HEK293 (cell line): ENCODE results near the gene GNG14.
A peak's percentile ranks its signal among the peaks of the same experiment; 100 is the strongest.
"Not testable (repeated sequence)": the region's sequence is repeated elsewhere in the genome, so short reads cannot be mapped to it uniquely, and the experiment has no call there.

ENCODE experiments used
- CTCF ChIA-PET: fragments of 350-600 bp; formaldehyde crosslinking; extraction: SDS; loops from one replicate; lab custom pipeline; 2021; ENCODE audit warnings: antibody characterized with exemption; lab: Yijun Ruan, JAX
- POLR2A ChIA-PET: fragments of 300-600 bp; formaldehyde crosslinking; extraction: SDS; loops from one replicate; lab custom pipeline; 2020; ENCODE audit warnings: antibody characterized with exemption, inconsistent platforms; lab: Yijun Ruan, JAX
- H3K27ac ChIP-seq: fragments of 200-500 bp; sonication (Bioruptor generic); 2 replicates; pipeline ENCODE4 v1.5.1; 2014; ENCODE audit warnings: low read depth, low read length, control low read depth, inconsistent platforms; ENCODE audit errors: extremely low read depth
- H3K36me3 ChIP-seq, 2 experiments: fragments of 200-500 bp in 1 of 2; sonication (Bioruptor generic) in 1 of 2; 1 replicate in 1 of 2; 2 replicates in 1 of 2; pipeline ENCODE4 v1.5.1; 2014 to 2017; ENCODE audit warnings: inconsistent platforms in 2 of 2, low read length in 2 of 2; ENCODE audit not compliant: control insufficient read depth in 2 of 2, insufficient read depth in 1 of 2
- H3K4me1 ChIP-seq: fragments of 200-500 bp; sonication (Bioruptor generic); 2 replicates; pipeline ENCODE4 v1.5.1; 2014; ENCODE audit warnings: mild to moderate bottlenecking, low read length, inconsistent platforms; ENCODE audit not compliant: control insufficient read depth, insufficient read depth
- H3K4me3 ChIP-seq: 2 replicates; pipeline ENCODE4 v1.5.1; 2011; ENCODE audit warnings: low read depth, mild to moderate bottlenecking, control low read depth, low read length, moderate library complexity
- H3K9me3 ChIP-seq: fragments of 200-500 bp; sonication (Bioruptor generic); 2 replicates; pipeline ENCODE4 v1.5.1; 2014; ENCODE audit warnings: low read depth, low read length, inconsistent platforms; ENCODE audit not compliant: control insufficient read depth, insufficient read depth
- ZBTB8A ChIP-seq: fragments of 450-650 bp; formaldehyde crosslinking; IDR thresholded peaks from 2 replicates; pipeline ENCODE4 v1.5.1; 2016; ENCODE audit warnings: missing biosample characterization, missing genetic modification characterization
- ZFHX2 ChIP-seq: fragments of 450-650 bp; formaldehyde crosslinking; conservative IDR thresholded peaks from 2 replicates; pipeline ENCODE4 v1.5.1; 2016; ENCODE audit warnings: missing biosample characterization, missing genetic modification characterization
- ZNF140 ChIP-seq: fragments of 450-650 bp; formaldehyde crosslinking; IDR thresholded peaks from 2 replicates; pipeline ENCODE4 v1.5.1; 2016; ENCODE audit warnings: missing biosample characterization, missing genetic modification characterization
- ZNF202 ChIP-seq: fragments of 450-650 bp; formaldehyde crosslinking; IDR thresholded peaks from 2 replicates; pipeline ENCODE4 v1.5.1; 2016; ENCODE audit warnings: missing biosample characterization, missing genetic modification characterization, borderline replicate concordance
- ZNF292 ChIP-seq: fragments of 450-650 bp; formaldehyde crosslinking; IDR thresholded peaks from 2 replicates; pipeline ENCODE4 v1.5.1; 2016; ENCODE audit warnings: low read depth, missing biosample characterization, missing genetic modification characterization, borderline replicate concordance
- ZNF354C ChIP-seq: fragments of 450-650 bp; formaldehyde crosslinking; IDR thresholded peaks from 2 replicates; pipeline ENCODE4 v1.5.1; 2016; ENCODE audit warnings: missing biosample characterization, missing genetic modification characterization, low read depth, borderline replicate concordance
- ZNF426 ChIP-seq: fragments of 450-650 bp; formaldehyde crosslinking; IDR thresholded peaks from 2 replicates; pipeline ENCODE4 v1.5.1; 2017; ENCODE audit warnings: missing biosample characterization, missing genetic modification characterization, mild to moderate bottlenecking, inconsistent platforms, moderate library complexity
- ZNF558 ChIP-seq: fragments of 450-650 bp; formaldehyde crosslinking; IDR thresholded peaks from 2 replicates; pipeline ENCODE4 v1.5.1; 2016; ENCODE audit warnings: missing biosample characterization, missing genetic modification characterization
- ZNF561 ChIP-seq: fragments of 450-650 bp; IDR thresholded peaks from 2 replicates; pipeline ENCODE4 v1.5.1; 2018; ENCODE audit warnings: missing biosample characterization, missing genetic modification characterization, borderline replicate concordance
- ZNF629 ChIP-seq: fragments of 450-650 bp; formaldehyde crosslinking; IDR thresholded peaks from 2 replicates; pipeline ENCODE4 v1.5.1; 2017; ENCODE audit warnings: missing biosample characterization, missing genetic modification characterization
- ZNF654 ChIP-seq: fragments of 450-650 bp; formaldehyde crosslinking; IDR thresholded peaks from 2 replicates; pipeline ENCODE4 v1.5.1; 2016; ENCODE audit warnings: low read depth, missing biosample characterization, missing genetic modification characterization
- ZNF791 ChIP-seq: fragments of 450-650 bp; formaldehyde crosslinking; IDR thresholded peaks from 2 replicates; pipeline ENCODE4 v1.5.1; 2016; ENCODE audit warnings: missing biosample characterization, missing genetic modification characterization
- TF ChIP-seq, protein P1 (sequence below): fragments of 450-650 bp; IDR thresholded peaks from 2 replicates; pipeline ENCODE4 v1.5.1; 2018; ENCODE audit warnings: missing biosample characterization, missing genetic modification characterization
- TF ChIP-seq, protein P2 (sequence below): fragments of 450-650 bp; formaldehyde crosslinking; IDR thresholded peaks from 2 replicates; pipeline ENCODE4 v1.5.1; 2016; ENCODE audit warnings: missing biosample characterization, missing genetic modification characterization
- TF ChIP-seq, protein P3 (sequence below): fragments of 450-650 bp; formaldehyde crosslinking; conservative IDR thresholded peaks from 2 replicates; pipeline ENCODE4 v1.5.1; 2016; ENCODE audit warnings: low read depth, missing biosample characterization, missing genetic modification characterization
- TF ChIP-seq, protein P4 (sequence below): fragments of 450-650 bp; formaldehyde crosslinking; IDR thresholded peaks from 2 replicates; pipeline ENCODE4 v1.5.1; 2016; ENCODE audit warnings: missing biosample characterization, missing genetic modification characterization

Gene GNG14

DNA sequence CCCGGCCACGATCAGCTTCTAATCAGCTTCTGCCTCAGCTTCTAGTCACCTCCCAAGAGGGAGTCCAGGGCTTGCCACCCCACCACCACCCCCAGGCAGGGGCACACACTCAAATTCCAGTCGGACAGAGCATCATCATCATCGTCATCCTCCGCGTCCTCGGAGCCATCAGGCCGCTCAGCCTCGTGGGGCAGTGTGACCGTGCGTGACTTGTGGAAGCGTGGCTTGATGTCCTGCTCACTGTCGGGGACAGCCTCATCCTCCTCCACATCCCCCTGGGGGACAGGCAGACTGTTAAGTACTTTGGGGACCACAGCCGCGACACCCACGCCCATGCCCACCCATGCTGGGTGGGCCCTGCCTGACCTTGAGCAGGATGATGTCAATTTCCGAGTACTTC is 23.4 kb downstream of the GNG14 start:
- CTCF ChIA-PET = no interaction called here
- Histone ChIP-seq H3K27ac (no peak overlapping the region), H3K9me3 (no peaks in the 10 kb centered on the region), H3K4me1 (no peaks in the 10 kb centered on the region), H3K36me3 (peaks cover 62 to 94% of the 10 kb centered on the region in 2 experiments), H3K4me3 (no peak overlapping the region)
- POLR2A ChIA-PET = no interaction called here
- TF ChIP-seq ZNF561 (no peak), ZFHX2 (tag by site-specific recombination) (no peak)
- TF ChIP-seq, protein P1, sequence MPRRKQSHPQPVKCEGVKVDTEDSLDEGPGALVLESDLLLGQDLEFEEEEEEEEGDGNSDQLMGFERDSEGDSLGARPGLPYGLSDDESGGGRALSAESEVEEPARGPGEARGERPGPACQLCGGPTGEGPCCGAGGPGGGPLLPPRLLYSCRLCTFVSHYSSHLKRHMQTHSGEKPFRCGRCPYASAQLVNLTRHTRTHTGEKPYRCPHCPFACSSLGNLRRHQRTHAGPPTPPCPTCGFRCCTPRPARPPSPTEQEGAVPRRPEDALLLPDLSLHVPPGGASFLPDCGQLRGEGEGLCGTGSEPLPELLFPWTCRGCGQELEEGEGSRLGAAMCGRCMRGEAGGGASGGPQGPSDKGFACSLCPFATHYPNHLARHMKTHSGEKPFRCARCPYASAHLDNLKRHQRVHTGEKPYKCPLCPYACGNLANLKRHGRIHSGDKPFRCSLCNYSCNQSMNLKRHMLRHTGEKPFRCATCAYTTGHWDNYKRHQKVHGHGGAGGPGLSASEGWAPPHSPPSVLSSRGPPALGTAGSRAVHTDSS (tag by site-specific recombination) = peak; percentile 36; the same call in 1 of the 2 replicates

DNA sequence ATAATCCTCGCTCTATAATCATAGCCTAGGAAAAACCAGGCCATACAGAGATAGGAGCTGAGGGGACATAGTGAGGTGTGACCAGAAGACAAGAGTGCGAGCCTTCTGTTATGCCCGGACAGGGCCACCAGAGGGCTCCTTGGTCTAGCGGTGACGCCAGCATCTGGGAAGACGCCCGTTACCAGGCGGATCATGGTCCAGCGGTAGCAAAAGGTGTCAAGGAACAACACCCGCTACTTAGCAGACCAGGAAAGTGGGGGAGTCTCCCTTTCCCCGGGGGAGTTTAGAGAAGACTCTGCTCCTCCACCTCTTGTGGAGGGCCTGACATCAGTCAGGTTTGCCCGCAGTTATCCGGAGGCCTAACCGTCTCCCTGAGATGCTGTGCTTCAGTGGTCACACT is 24.3 kb downstream of the GNG14 start:
- TF ChIP-seq, protein P2, sequence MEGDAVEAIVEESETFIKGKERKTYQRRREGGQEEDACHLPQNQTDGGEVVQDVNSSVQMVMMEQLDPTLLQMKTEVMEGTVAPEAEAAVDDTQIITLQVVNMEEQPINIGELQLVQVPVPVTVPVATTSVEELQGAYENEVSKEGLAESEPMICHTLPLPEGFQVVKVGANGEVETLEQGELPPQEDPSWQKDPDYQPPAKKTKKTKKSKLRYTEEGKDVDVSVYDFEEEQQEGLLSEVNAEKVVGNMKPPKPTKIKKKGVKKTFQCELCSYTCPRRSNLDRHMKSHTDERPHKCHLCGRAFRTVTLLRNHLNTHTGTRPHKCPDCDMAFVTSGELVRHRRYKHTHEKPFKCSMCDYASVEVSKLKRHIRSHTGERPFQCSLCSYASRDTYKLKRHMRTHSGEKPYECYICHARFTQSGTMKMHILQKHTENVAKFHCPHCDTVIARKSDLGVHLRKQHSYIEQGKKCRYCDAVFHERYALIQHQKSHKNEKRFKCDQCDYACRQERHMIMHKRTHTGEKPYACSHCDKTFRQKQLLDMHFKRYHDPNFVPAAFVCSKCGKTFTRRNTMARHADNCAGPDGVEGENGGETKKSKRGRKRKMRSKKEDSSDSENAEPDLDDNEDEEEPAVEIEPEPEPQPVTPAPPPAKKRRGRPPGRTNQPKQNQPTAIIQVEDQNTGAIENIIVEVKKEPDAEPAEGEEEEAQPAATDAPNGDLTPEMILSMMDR = peak; percentile 21; the same call in 1 of the 2 replicates
- TF ChIP-seq ZNF629 (tag by site-specific recombination) = 0 out of 2 replicates have a peak, but pooled peaks have one; percentile 22
- TF ChIP-seq ZNF654 (tag by site-specific recombination) = peak; percentile 28
- peak; percentile 65 for TF ChIP-seq ZBTB8A
- H3K4me1 ChIP-seq, H3K27ac ChIP-seq, H3K4me3 ChIP-seq, H3K9me3 ChIP-seq: not testable (repeated sequence)
- peaks cover 64 to 94% of the 10 kb centered on the region in 2 experiments for H3K36me3 ChIP-seq
- POLR2A ChIA-PET = interaction anchor here (0.6 to 0.7 kb wide), 3 partner anchors 16 to 32 kb away, joined by 3 read pairs; partner anchors contain the start of genes DHPS and FBXW9
- CTCF ChIA-PET = interaction anchor here (0.6 to 1.8 kb wide), 2 partner anchors 84 to 696 kb away, joined by 4 to 7 read pairs; no protein-coding TSS in a partner anchor

DNA sequence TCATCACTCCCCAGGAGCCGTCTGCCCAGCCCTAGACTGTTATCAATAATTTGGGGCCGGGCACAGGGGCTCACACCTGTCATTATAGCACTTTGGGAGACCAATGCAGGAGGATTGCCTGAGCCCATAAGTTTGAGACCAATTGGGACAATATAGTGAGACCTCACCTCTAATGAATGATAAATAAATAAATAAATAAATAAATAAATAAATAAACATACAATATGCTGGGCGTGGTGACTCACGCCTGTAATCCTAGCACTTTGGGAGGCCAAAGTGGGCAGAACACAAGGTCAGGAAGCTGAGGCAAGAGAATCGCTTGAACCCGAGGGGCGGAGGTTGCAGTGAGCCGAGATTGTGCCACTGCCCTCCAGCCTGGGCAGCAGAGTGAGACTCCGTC is 25.5 kb downstream of the GNG14 start:
- not testable (repeated sequence) for H3K4me3 ChIP-seq, H3K9me3 ChIP-seq, H3K4me1 ChIP-seq, H3K27ac ChIP-seq
- ChIA-PET CTCF (interaction anchor here (0.7 to 1.8 kb wide), 7 partner anchors 20 to 84 kb away, joined by 3 to 7 read pairs (median 5); no protein-coding TSS in a partner anchor), POLR2A (interaction anchor here (0.5 kb wide), 1 partner anchor 553 kb away, joined by 4 read pairs; no protein-coding TSS in a partner anchor)
- peaks cover 64 to 97% of the 10 kb centered on the region in 2 experiments for H3K36me3 ChIP-seq
- TF ChIP-seq ZNF558 (tag by site-specific recombination) = 0 out of 2 replicates have a peak, but pooled peaks have one; percentile 25
- 0 out of 2 replicates have a peak, but pooled peaks have one; percentile 12 for TF ChIP-seq ZNF292 (tag by site-specific recombination)
- TF ChIP-seq ZNF791 = 0 out of 2 replicates have a peak, but pooled peaks have one; percentile 18
- 0 out of 2 replicates have a peak, but pooled peaks have one; percentile 16 for TF ChIP-seq ZNF202 (tag by site-specific recombination)
- TF ChIP-seq ZNF654 (tag by site-specific recombination) = 0 out of 2 replicates have a peak, but pooled peaks have one; percentile 15
- TF ChIP-seq ZNF354C (tag by site-specific recombination) = 0 out of 2 replicates have a peak, but pooled peaks have one; percentile 62
- peak; percentile 36; the same call in 1 of the 2 replicates for TF ChIP-seq ZNF140
- peak; percentile 55 for TF ChIP-seq ZNF426 (tag by site-specific recombination)
- TF ChIP-seq, protein P3, sequence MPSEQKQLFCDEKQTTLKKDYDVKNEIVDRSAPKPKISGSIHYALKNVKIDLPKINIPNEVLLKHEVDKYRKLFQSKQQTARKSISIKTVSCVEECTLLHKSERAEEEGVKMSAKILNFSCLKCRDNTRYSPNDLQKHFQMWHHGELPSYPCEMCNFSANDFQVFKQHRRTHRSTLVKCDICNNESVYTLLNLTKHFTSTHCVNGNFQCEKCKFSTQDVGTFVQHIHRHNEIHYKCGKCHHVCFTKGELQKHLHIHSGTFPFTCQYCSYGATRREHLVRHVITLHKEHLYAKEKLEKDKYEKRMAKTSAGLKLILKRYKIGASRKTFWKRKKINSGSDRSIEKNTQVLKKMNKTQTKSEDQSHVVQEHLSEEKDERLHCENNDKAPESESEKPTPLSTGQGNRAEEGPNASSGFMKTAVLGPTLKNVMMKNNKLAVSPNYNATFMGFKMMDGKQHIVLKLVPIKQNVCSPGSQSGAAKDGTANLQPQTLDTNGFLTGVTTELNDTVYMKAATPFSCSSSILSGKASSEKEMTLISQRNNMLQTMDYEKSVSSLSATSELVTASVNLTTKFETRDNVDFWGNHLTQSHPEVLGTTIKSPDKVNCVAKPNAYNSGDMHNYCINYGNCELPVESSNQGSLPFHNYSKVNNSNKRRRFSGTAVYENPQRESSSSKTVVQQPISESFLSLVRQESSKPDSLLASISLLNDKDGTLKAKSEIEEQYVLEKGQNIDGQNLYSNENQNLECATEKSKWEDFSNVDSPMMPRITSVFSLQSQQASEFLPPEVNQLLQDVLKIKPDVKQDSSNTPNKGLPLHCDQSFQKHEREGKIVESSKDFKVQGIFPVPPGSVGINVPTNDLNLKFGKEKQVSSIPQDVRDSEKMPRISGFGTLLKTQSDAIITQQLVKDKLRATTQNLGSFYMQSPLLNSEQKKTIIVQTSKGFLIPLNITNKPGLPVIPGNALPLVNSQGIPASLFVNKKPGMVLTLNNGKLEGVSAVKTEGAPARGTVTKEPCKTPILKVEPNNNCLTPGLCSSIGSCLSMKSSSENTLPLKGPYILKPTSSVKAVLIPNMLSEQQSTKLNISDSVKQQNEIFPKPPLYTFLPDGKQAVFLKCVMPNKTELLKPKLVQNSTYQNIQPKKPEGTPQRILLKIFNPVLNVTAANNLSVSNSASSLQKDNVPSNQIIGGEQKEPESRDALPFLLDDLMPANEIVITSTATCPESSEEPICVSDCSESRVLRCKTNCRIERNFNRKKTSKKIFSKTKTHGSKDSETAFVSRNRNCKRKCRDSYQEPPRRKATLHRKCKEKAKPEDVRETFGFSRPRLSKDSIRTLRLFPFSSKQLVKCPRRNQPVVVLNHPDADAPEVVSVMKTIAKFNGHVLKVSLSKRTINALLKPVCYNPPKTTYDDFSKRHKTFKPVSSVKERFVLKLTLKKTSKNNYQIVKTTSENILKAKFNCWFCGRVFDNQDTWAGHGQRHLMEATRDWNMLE (tag by site-specific recombination) = peak; percentile 73
- TF ChIP-seq, protein P4, sequence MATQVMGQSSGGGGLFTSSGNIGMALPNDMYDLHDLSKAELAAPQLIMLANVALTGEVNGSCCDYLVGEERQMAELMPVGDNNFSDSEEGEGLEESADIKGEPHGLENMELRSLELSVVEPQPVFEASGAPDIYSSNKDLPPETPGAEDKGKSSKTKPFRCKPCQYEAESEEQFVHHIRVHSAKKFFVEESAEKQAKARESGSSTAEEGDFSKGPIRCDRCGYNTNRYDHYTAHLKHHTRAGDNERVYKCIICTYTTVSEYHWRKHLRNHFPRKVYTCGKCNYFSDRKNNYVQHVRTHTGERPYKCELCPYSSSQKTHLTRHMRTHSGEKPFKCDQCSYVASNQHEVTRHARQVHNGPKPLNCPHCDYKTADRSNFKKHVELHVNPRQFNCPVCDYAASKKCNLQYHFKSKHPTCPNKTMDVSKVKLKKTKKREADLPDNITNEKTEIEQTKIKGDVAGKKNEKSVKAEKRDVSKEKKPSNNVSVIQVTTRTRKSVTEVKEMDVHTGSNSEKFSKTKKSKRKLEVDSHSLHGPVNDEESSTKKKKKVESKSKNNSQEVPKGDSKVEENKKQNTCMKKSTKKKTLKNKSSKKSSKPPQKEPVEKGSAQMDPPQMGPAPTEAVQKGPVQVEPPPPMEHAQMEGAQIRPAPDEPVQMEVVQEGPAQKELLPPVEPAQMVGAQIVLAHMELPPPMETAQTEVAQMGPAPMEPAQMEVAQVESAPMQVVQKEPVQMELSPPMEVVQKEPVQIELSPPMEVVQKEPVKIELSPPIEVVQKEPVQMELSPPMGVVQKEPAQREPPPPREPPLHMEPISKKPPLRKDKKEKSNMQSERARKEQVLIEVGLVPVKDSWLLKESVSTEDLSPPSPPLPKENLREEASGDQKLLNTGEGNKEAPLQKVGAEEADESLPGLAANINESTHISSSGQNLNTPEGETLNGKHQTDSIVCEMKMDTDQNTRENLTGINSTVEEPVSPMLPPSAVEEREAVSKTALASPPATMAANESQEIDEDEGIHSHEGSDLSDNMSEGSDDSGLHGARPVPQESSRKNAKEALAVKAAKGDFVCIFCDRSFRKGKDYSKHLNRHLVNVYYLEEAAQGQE (tag by site-specific recombination) = 0 out of 2 replicates have a peak, but pooled peaks have one; percentile 33
